Measurements from ENCODE around the gene PPOX.
A peak's percentile ranks its signal among the peaks of the same experiment; 100 is the strongest.

PPOX gene

DNA sequence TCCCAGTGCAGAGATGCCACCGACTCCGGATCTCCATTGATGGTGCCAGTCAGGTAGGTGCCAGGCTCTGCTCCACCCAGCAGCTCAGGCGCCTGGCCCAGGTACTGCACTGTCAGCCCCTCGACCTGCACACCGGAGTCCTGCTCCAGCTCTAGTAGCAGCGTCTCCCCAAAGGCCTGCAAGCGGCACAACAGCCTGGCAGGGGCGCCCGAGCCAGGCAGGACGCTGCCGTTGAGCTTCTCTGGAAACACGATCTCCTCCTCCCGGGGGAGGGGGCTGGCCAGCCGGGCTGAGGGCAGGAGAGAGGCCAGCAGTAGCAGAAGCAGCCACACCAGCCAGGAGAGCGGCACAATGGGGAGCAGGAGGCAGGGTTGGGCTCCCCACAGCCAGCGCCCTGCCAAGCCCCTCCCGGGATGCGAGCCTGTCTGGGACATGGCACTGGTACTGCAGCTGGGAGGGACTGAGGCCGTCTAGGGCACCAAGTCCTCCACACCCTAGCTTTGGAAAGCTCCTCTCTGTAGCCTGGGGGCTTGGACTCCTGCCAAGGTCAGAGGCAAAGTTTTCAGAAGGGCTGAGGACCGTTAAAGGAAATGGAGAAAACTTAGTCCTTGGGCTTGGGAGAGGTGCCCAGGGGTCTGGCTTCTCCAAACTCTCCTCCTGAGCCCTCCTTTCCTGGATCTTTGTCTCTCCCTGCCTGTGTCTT, 32.1 kb downstream of the PPOX start:
- peak; percentile 37 for DNase-seq

DNA sequence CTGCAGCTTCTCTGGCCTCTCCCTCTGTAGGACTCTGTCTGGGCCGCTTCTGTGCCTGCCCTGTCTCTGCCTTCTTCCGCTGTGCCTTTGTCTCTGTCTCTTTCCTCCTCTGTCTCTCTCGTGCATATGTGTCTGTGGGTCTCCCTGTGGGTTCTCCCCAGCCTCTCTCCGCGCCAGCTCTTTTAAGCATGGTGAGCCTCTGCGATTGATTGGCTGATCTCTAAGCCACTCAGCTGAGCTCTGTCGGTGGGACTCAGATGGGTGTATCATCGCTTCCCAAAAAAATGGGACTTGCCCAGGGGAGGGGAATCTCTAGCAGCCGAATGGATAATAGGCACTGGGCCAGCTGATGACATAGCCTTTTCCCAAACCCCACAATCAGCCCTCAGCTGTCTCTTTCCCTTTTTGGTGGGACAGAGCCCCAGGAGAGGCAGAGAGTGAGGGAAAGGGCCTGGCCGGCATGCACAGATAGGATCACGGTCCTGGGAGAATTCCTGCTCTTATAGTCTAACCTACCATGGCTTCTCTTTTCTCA, 32.7 kb downstream of the PPOX start, which contains the start of gene ADAMTS4:
ADAMTS4 (minus strand) TSS at position 158 of the 535 bp plus-strand sequence. CDS start 427 bp downstream, outside the sequence.
- DNase-seq, result peak; percentile 95

DNA sequence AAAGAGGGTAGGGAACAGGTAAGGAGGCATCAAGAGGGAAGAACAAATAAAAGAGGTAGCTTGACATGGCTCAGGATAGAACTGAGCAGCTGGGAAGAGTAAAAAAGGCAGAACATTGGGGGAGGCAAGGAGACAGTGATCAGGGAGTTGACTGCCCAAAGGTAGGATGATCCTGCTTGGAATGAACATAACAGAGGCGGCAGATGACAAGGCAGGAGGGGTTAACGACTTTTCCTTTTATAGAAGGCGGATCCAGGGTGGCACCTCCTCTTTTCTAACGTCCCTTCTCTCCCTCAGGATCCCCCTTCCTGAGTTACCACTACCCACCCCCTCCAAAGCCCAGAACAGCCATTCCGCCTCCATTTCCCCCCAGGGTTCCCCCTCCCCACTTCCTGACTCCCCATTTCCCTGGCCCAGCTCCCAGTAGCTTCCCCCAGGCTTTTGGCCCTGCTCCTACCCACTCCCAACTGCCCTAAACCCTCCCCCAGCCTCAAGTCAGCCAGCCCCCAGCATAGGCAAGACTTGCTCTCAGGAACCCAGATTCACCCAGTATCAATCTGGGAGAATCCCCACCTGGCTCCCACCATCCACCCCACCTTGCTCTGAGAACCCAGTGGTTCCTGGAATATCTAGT, 33.4 kb downstream of the PPOX start:
- DNase-seq, result peak; percentile 24

DNA sequence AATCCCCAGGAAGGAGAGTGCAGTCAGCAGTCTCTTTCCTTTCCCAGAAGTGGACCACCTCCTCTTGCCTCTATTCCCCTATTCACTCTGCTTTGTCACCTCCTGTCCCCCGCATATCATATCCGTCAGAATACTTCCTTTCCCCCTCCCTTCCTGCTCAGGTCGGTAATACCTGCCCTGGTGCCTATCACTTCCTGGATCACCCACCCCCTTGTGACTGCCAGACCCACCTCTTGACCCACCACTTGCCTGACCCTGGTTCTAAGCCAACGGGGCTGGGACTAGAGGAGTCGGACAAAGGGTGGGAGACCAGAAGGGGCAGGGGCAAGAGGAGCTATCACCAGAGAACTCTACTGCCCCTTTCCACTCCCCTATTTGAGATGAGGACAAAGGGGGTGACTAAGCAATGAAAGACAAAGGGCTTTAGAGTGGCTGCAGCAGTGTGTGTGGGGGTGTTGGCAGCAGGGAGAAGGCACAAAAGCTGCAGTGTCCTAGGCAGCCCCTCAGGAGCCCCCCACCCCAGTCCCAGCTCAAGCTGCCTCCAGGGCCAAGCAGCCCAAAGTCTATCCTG, 34.3 kb downstream of the PPOX start:
- no peak for DNase-seq

DNA sequence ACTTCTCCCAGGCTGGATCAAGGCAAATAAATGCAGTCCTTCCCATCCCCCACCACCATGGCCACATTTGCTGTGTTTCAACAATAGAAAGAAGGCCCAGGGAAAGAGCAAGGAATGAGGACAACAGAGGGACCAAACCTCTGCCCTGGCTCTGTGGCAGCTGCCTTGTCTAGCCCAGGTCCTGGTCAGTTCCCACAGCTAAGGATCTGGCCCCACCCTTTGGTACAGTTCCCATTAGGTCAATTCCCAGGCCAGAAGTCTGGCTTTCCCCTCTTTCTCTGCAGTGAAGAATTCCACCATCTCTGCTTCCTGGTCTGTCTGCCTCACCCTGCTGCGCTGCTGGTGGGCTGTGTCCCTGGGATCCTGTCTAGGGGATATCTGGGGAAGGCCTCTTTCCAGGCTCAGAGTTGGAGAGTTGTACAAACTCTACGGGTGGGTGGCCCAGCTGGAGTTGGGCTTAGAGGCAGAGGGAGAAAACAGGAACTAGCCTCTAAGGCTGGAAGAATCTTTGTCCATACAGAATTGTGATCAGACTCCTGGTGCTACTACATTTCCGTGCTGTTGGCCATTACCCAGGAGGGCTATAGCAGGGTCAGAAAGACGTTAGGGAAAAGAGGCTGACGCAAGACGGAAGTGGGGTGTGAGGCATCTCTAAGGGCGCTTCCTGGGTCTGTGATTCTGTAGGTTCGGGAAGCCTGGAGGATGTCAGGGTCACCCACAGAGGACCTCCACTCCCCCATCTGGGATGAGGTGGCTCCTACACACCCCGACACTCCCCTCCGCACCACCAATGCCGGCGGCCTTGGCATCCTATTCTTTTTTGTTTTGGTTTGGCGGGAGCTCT, 35.0 kb downstream of the PPOX start:
- peak; percentile 62 for DNase-seq

DNA sequence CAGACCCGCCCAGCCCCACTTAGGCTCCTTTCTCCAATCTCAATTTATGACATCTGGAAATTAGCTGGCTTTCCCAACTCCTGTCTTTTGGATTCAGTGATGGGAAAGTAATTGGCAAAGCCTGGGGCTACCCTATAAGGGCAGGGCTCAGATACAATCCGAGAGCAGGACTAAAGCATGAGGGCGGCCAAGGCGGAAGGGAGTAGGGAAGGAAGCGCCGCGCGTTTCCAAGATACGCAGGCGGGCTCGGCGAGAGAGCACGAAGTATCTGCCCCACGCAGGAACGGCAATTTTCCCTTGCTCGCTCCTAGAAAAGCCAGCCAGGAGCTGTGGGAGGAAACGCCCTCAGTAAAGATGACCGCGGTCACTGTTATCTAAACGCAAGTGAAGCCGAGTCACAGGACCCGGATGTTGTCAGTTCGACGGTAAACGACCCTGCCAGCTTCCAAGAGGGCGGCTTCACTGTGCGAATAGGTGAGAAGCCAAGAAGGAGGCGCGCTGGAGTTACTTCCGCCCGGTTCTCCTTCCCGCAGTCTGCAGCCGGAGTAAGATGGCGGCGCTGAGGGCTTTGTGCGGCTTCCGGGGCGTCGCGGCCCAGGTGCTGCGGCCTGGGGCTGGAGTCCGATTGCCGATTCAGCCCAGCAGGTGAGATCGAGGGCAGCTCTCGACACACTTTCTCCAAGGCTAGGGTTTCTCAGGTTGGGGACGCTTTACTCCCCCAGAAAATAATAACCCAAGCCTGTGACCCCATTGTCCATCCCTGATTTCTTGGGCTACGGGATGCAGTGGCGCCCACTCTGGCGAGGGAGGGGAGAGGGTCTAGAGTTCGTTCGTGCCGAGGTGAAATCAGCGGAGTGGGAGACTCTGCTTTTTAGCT, 35.8 kb downstream of the PPOX start, which contains the start of gene NDUFS2:
NDUFS2 (plus strand) TSS at position 532 of the 877 bp plus-strand sequence; CDS start at position 551, 19 bp downstream.
- peak; percentile 99 for DNase-seq

DNA sequence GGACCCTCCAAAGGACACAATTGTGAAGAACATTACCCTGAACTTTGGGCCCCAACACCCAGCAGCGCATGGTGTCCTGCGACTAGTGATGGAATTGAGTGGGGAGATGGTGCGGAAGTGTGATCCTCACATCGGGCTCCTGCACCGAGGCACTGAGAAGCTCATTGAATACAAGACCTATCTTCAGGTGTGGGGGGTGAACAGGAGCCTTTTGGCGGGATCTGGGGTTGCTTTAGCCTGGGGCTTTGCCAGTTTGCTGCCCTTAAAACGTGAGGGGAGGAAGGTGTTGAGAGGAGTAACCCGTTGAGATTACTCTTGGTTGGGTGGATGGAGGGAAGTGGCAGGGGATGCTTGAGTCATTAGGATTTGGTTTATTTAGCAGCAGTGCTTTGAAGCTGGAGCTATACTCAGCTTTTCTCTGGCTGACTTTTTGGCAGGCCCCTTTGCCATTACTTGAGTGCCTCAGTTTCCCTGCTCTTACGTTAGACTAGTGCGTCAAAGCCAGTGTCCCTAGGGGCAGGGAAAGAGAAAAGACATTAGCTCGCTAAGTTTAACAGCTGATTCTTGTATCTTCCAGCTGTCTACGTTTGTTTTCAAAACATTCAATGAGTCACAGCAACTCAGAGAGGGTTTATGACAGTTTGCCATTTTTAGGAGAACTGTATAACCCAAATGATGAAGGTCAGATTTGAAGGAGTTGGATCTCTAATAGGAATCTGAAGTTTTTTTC, 40.4 kb downstream of the PPOX start:
- no peak for DNase-seq

DNA sequence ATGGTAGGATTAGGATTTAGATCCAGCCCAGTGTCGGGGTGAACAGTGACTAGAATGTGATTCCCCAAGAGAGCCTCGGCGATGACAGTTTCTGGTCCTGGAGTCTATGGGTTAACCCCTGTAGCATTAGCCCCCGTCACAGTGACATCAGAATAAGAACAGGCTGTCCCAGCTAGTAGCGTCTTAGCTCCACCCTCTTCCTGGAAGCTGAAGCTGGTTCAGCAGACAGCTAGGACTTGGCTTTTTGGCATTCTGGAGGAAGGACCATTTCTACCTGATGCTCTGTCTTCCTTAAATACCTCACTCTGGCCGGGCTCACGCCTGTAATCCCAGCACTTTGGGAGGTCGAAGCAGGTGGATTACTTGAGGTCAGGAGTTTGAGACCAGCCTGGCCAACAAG, 40.9 kb downstream of the PPOX start:
- DNase-seq, result no peak

DNA sequence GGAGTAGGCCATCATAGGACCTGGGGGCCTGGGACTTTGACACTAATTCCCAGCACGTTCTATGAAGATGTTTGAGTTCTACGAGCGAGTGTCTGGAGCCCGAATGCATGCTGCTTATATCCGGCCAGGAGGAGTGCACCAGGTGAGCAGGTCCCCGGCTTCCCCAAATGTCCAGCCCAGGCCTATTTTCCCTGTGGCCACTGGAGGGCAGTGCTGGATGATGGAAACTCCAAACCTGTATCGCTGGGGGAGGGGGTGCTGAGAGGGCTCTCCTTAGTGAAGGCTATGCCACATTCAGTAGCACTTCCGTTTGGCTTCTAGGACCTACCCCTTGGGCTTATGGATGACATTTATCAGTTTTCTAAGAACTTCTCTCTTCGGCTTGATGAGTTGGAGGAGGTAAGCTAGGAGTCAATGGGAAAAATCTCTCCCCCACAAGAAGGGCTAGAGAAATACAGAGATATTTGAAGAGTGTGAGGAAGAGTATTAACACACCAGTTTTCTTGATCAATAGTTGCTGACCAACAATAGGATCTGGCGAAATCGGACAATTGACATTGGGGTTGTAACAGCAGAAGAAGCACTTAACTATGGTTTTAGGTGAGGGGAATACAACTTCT, 43.7 kb downstream of the PPOX start:
- DNase-seq, result peak; percentile 68

DNA sequence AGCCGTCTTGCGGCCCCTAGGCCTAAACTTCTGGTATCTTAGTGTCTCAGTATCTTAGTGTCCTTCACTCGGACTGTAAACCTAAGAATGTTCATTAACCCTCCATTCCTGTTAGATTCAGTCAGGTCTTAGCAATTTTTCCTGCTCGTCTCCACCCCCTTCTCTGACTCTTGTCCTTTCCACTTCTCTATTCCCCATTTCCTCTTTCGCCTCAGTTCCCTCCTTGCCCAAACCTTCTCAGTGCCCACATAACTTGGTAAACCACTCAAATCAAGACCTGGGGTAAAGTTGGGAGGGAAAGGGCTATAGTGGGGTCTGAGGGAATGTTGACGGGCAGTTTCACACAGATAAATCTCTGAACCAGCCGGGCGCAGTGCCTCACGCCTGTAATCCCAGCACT, 48.1 kb downstream of the PPOX start:
- no peak for DNase-seq

DNA sequence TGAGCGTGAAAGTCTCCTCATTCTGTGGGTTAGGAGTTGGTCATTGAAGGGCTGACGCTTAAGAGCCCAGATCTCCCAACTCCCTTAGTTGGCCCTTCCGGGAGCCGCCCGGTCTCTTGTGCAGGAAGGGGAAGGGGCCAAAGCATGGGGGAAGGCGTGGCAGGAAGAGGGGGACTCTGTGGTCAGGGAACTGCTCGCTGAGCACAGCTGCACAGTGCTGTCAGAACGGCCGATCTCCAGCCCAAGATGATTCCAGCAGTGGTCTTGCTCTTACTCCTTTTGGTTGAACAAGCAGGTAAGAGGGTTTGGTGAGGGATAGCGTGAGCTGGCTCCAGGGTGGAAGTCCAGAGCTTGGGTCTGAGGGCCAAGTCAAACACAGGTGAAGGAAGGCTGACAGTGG, 48.9 kb downstream of the PPOX start, which contains the start of gene FCER1G:
FCER1G (plus strand) TSS at position 220 of the 400 bp plus-strand sequence; CDS start at position 247, 27 bp downstream.
- no peak for DNase-seq

DNA sequence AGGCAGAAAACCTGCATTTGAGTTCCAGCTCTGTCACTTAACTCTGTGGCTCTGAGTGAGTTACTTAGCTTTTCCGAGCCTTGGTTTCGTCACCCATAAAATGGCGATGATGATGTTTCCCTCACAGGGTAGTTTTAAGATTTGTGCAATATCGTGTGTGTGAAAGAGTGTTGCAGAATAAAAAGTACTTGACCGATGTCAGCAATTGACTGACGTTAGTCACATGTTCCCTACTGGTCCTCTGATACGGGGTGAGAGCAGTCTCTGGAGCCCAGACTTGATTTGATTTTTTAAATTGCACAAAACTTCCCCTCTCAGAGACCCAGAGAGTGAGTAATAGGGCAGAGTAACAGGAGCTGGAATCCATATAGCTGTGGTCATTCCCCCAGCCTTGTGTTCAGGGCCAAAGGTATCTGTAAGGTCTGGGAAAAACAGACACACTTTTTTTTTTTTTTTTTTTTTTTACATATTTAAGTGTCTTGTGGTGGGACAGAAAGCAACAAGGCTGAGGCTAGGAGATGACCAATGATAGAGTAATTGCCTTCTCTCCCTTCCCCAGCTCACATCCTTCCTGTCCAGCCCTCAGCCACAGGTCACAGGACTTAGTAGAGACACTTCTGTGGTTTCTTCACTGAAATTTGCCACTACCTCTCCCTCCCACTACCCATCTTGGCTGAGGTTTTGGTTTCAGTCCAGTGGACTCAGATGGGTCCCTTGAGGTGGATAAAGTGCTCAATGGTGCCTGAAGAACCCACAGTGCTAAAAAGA, 50.9 kb downstream of the PPOX start:
- peak; percentile 72 for DNase-seq

DNA sequence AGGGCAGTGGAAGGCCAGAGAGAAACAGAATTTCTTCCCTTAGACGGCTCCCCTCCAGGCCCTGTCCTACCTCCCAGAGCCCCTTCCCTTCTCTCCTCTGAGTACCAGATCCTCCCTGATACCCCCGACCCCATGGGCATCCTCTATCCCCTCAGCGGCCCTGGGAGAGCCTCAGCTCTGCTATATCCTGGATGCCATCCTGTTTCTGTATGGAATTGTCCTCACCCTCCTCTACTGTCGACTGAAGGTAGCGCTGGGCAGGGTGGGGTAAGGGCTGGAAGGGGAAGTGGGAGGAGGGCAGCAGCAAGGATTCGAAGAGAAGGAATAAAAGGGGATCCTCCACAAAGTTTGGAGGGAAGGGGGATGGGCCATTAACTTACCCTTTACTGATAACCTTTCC, 51.6 kb downstream of the PPOX start:
- DNase-seq, result no peak

DNA sequence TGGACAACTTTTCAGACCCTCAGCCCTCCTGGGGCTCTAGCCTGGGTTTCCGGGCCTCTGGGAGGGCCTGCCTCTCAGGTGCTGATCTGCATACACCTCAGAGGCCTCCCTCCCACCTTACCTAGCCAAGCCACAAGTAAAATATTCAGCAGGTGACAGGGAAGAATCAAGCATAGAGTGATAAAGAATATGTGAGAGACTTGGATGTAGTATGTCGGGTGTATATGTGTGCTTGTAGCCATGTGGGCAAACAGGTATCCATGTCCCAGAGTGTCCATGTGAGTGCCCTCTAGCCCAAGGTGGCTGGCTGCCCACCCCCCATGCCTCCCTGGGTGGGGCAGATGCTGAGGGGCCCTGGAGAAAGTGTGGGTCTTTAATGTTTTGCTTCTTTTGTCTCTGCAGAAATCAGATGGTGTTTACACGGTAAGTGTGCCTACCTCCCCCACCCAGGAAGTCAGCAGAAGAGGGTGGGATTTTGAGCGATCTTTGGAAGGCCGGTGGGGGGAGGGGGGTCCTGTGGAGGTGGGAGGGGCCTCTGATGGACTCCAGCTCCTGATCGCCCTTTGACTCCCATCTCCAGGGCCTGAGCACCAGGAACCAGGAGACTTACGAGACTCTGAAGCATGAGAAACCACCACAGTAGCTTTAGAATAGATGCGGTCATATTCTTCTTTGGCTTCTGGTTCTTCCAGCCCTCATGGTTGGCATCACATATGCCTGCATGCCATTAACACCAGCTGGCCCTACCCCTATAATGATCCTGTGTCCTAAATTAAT, 52.3 kb downstream of the PPOX start:
- no peak for DNase-seq

DNA sequence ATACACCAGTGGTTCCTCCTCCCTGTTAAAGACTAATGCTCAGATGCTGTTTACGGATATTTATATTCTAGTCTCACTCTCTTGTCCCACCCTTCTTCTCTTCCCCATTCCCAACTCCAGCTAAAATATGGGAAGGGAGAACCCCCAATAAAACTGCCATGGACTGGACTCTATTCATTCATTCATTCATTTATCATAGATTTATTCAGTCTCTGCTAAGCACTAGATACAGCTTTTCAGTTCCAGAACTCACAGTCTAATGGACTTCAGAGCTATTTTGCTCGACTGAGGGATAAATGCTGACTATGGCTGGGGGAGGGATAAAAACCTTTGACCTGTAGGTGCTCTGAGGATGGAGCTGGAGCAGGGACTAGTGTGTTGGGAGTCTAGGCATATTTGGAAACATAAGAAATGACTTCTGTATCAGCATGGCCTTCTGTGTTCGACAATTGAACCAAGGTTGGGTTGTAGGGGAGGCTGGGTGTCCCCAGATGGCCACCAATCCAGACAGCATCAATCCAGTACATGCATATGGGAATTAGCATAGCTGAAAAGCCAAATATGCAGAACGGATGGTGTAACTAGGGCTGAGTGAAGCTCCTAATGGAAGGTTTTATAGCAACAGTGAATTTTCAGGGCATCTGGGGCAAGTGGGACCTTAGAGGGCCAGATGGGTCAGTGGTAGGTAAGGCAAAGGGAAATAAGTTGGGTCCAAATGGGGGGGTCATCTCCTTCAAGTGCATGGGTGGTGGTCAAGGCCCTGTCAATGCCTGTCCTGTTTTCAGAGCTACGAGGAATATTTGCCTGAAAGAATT, 53.1 kb downstream of the PPOX start:
- no peak for DNase-seq

DNA sequence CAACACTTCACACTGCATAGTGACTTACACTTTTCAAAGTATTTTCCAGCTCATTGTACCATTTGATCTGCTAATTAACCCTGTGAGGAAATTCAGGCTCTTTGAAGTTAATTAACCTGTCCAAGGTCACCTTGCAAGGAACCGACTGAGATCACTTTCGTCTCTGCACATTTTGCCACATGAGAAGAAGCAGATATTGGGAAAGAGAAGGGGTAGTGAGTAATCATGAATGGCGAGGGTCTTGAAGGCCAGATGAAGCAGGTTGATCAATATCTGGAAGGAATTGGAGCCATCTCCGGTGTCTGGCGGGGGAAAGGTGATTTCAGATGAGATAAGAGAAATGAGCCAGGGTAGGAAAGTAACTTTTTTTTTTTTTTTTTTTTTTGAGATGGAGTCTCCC, 53.8 kb downstream of the PPOX start:
- DNase-seq, result no peak

Data from fibroblast of upper back skin (primary cell).